Measurements from ENCODE around the gene ZNF652.
"Not testable (repeated sequence)": the region's sequence is repeated elsewhere in the genome, so short reads cannot be mapped to it uniquely, and the experiment has no call there.

The ZNF652 gene

DNA sequence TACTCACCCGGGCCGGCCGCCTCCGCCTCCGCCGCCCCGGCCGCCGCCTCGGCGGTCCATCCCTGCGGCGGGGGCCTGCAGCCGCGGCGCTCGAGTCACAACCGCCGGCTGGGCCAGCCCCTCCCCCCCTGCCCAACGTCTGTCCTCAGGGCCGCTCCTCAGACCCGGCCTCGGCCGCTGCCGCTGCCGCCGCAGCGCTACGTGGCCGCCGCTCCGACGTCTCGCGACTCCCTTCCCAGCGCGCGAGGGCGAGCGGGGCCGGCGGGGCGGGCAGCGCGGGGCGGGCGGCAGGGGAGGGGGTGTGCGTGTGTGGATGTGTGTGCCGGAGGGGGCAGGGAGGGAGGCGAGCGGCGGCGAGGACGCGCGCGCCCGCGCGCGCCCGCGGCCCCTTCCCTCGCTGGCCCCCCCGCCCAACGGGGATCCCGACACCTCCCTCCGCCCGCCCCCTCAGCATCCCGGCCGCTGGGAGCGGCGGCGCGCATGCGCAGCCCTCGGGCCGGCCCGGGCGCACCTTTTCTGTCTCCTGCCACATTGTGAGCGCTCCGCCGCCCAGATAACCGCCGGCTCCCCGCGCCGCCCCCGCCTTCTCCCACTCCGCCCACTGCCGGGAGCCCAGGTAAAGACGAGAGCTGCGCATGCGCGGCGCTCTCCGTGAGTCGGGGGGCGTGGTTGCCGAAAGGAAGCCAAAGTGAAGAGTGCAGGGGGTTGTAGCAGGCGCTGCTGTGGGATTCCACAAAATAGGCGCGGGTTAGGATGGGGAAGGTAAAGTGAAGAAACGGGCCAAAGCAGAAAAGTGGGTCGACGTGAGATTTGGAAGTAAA lies at the start of gene ZNF652:
Gene ZNF652 (minus strand): TSS at position 349 of the 821 bp plus-strand sequence. CDS start 44,525 bp downstream, outside the sequence.
- peak; percentile 96 for DNase-seq

DNA sequence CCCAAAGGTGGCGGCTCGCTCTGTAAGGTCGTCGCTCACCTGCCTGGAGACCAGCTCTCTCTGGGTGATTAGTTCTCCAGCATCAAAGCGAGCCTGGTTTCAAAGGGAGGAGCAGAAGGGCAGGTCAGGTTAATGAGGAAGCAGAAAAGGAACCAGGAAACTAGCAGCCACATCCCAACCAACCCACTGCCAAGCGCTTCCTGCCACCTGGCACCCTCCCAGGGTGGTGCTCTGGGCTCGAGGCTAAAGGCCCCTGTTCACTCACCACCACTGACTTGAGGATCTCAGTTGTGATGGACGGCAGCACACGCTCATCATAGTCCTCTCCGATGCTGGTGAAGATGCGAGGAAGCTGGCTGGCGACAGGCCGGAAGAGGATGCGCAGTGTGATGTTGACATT lies 47.0 kb upstream of the ZNF652 start:
- DNase-seq, result no peak

DNA sequence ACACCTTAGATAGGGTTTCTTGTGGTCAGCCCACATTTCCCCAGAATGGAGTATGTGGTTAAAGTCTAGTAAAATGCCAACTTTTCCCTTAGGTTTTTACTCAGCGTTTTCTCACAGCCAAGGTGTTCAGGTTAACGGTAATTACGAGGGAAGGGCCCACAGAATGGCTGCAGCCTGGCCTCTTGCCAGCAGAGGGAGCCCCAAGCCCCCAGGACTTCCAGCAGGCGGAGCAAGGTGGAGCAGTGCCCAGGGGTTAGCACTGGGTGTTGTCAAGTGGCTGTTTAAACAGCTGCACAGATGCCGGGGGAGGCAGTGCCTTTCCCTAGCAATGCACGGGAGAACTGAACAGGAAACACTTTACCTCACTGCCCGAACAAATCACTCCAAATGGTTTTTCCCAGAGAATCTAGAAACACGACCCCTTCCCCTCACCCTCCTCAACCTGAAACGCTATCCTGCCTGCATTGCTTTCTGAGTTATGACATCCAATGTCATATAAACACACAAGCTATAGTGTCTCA lies 46.0 kb upstream of the ZNF652 start:
- peak; percentile 89 for DNase-seq

DNA sequence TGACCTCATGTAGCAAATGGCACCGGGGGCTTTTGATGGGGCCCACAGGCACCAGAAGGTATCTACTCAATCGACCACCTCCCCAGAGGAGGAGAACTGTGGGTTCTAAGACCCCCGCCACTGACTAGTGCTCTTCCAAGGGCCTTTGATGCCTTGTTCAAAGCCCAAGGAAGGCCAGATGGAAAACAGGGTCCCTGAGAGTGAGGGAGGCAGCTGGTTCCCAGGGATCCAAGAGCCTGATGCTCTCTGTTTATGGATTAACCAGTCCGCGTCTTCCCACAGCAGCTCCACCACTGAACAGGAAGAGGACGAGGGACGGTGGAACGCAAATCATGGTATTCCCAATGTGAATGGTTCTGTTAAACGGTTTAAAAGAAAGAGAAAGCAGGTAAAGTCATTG lies 45.0 kb upstream of the ZNF652 start:
- DNase-seq, result no peak

DNA sequence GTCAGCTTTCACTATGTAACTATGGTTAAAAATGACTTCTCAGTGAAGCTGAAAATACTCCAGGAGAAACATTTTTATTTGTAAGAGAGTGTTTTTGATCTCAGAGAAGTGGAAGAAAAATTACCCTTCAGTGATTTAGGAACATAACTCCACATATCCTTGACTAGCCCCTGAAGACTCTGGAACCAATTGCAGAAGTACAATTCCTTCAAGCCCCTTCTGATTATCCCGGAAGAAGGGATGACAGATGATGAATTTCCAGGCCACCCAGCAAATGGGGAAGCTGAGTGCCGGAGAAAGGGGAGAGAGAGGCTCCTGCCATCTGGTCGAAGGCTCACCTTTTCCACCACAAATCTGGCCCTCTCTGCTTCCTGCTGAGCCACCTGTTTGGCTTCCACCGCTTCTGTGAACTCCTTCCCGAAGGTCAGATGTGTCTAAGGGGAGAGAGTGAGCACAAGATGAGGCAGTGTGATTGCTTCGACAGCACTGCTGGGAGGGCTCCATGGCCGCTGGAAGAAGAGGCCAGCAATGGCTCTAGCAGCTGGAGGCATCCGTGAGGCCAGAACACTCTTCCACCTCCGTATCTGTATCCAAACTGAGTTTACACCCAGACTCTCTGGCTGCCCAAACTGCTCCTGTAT lies 44.5 kb upstream of the ZNF652 start:
- no peak for DNase-seq

DNA sequence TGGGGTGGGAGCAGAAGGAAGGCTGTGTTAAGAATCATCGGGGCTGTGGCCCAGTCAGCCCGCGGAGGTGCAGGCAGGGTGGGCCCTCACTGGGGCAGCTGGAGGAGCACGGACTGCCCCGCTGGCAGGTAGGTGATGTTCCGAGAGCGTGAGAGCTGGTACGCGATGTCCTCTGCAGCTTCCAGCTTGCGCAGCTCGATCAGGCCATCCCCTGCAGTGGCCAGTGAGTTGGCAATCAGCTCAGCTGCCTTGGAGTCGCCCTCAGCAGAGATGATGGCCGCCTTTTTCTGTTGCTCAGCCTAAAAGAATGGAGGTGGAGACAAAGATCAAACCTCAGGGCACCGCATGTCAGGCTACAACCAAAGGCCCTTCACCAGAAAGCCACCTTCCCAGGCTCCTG lies 42.9 kb upstream of the ZNF652 start:
- DNase-seq, result no peak

DNA sequence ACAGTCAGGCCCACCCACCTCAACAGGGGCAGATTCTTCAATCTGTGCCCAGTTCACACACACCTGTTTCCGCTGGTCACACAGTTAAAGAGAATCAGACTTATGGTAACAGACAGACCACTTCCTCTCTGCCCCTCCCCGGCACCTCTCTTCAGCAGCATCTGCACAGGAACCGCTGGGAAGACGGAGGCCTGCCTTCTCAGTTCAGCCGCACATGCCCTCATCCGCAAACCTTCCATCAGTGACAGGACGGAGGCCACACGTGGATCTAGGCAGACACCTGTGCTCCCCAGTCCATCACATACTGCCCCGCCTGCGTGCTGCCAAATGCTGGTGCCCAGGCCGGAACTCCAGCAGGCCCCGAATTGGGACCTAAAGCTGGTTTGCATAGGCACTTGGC lies 42.3 kb upstream of the ZNF652 start:
- no peak for DNase-seq

DNA sequence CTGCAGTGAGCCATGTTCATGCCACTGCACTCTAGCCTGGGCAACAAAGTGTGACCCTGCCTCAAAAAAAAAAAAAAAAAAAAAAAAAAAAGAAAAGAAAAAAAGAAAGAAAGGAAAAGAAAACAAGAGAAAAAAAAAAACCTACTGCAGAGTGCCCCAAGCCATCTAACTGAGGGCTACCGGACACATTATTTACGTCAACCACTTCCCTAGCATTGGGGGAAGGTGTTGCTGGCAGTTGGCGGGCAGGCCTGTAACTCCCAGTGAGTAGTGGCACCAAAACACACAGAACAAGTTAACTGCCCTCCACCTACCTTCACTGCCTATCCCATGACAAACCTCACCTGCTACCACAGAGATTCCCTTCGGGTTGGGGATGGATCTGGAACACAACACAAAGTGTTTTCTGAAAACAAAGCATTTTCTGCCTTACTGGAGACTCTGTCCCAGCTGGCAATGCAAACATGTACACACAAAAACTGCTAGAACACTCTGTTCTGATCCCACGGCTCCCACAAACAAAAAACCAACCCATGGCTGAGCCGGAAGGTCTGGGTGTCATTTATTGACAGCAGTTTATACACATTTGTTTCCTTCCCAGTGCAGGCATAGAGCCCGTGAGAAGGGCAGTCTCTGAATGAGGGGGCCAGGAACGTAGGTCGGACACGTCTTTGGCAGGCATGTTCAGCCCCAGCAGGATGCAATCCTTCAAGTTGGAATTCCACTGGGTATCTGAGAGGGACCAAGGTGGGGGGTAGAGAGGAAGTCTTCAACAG lies 41.7 kb upstream of the ZNF652 start:
- DNase-seq, result no peak

DNA sequence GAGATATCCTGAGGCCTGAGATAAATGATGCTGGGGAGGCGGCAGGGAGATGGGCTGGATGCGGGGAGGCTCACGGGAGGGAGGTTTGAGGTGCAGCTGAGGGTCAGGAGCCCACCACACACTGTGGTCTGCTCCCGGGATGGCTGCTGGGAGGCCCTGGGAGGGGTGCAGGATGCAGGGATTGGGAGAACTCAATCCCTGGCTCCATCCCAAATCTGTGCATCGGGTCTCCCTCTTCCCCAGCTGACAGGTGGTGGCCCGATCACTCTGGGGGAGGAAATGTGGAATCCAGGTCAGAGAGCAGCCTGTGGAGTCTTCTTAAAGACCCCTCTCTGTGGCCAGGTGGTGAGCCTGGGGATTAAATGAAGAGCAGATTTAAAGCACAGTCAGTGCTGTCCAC lies 40.7 kb upstream of the ZNF652 start:
- no peak for DNase-seq

DNA sequence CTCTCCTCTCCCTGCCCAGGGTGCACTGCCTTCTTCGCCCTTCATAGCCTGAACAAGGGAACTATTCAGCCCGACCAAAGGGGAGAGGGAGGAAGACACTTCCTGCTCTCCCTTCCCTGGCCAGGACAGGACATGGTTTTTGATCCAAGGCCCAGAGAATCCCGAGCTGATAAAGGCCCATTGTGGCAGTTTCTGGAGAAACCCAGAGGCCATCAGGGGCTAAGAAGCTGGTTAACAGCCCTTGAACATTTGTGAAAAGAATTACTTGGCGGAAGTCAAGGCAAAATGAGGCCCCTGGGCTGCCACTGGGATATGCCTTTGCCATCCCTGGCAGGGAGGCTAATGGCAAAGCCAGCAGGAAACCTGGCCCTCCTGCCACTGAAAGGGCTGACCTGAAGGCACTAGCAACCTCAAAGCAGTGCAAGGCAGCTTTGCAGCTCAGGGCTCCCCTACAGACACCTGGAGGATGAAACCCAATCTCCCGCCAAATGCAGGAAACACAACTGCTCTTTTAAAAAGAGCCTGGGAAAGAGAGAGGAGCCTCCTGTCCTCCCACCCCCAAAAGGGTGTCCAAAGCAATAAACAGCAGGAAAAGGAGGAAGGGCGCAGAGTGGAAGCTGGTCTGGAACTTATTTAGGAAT lies 40.0 kb upstream of the ZNF652 start:
- no peak for DNase-seq

DNA sequence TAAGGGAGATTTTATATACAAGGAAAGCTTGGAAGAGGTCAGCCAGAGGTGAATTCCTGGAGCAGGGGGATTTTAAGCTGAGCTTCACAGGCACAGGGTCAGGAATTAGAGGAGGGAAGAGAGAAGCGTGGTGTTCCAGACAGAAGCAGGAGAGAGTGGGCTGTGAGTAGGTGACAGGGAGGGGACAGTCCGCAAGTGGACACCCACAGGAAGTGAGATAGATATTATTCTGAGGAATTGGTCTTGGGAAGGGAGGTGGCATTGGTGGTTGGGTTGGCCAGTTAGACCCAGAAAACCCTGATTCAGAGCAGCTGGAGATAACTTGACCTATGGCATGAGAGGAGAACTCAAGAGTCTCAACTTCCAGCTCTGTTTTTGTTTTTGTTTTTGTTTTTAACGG lies 37.9 kb upstream of the ZNF652 start:
- DNase-seq, result no peak

DNA sequence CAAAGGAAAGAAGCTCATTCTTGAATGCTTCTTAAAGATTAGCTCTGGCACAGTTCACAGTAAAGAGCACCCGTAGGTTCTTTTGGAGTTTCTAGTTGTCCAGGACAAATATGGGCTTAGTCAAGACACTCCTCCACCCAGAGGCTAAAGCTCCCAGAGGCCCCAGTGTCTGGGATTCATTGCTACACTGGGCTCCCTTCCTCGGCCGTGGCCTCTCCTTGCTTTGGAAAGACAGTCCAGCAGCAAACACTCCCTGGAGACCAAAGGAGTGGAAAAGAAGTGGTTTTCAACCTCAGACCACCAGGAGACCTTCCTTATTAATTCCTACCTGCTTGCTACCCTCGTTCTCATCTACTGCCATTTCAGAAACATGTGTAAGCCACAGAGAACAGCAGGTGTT lies 35.5 kb upstream of the ZNF652 start:
- no peak for DNase-seq

DNA sequence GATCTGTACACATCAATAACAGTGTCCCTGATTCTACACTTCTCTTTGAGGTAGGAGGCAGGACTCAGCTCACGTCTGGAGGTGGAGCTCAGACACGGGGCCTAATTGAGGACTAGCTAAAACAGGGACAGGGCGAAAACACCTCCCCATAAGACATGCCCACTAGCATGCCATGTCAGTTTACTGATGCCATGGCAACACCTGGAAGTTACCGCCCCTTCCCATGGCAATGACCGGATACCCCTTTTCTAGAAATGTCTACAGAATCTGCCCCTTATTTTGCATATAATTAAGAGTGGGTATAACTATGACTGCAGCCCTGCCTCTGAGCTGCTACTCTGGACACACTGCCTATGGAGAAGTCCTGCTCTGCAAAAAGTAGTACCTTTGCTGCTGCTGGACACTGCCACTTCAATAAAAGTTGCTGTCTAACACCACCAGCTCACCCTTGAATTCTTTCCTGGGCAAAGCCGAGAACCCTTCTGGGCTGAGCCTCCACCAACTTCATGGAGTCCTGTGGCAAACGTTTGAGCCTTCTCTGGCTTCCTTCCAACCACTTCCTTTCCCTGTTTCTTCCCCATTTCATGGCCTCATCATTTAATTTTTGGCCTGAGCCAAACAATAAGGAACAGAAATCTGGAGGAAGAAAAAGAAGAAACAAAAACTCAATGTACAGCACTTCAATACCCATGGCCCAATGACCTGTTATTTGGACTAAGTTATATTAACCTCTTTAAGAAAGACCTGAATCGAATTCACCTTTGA lies 31.6 kb upstream of the ZNF652 start:
- no peak for DNase-seq

DNA sequence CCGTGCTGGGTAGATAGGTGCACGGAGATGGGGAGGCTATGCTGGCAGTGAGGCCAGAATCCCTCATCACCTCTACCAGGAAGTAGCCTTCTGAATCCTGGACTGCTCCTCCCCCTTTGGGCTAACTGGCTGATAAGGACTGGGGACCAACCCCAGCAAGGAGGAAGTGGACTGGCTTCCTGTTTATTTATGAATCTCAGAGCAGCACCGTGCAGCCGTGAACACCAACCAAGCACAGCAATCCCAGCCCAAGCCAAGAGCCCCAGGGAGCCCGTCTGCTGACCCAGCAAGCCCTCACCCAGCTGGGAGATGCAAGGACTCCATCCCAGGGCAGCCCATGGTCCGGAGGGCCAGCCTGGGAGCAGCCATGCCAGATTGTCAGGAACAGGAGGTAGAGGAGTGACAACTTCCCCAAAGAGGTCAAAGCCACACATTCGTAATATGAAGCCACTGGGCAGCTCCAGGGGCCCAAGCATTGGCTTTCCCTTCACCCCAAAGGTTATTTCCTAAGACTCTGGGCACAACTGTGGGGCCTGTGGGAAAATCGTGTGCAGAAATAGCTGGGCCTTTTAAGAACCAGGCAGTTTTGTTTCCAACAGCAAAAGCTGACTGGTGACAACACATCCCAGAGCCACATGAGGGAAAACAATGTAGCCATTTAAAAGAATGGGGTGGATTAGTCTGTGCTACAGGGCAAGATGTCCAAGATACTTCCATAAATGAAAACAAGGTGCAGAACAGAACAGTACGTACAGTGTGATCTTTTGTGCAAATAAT lies 28.7 kb upstream of the ZNF652 start:
- DNase-seq, result no peak

DNA sequence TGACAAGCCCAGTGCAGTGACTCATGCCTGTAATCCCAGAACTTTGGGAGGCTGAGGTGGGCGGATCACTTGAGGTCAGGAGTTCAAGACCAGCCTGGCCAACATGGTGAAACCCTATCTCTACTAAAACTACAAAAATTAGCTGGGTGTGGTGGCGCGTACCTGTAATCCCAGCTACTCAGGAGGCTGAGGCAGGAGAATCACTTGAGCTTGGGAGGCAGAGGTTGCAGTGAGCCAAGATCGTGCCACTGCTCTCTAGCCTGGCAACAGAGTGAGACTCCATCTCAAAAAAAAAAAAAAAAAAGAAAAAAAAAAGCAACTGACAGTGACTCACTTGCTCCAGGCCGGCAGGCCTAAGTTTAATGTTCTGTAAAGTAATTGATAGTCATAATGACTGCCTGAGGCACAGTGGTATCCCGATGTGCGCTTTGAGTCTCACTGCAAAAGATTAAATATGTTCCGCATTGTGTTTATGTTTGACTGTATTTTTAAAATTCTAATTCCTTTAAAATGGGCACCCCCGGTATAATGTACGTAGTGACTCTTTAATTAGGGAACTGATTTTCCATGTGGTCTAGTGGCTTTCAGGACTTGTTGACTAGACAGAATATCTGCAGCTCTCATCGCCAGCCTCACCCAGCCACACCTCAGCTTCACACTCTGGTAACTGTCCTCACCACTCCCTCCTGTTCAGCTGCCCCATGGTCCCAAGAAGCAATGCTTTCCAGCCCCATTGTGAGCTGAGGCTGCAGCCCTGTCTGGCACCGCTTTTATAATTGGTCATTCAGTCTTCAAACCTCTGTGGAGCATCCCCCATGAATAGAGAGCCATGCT lies 27.7 kb upstream of the ZNF652 start:
- not testable (repeated sequence) for DNase-seq

DNA sequence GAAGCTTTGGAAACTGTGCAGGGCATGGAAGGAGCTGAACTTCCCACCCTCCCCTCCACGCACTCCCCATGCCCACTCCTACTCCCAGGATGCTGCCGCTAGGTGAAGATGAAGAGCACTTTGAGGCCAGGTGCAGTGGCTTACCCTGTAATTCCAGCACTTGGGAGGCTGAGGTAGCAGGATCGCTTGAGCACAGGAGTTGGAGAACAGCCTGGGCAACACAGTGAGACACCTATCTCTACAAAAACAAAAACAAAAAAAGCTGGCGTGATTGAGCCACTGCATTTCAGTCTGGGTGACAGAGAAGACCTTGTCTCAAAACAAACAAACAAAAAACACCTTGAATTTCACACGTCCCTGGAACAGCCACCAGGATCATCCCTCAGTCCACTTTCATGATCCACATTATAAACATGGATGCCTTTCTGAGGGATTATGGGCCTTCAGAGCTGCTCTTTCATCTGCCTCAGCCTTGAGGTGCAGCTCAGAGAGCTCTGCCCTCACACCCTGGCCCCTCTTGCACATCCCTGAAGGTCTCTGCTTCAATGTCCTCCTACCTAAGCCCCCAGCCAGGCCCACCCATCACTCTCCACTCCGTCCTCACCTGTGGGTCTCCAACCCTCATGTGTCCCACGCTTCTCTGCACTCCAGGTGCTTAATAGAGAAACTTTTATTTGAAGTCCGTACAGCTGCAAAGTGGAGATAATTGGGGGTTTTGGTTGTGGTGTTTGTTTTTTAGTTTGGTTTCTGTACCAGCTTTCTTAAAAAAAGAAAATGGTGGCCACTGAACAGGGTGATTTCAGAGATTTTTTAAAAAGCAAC lies 26.9 kb upstream of the ZNF652 start:
- no peak for DNase-seq

DNA sequence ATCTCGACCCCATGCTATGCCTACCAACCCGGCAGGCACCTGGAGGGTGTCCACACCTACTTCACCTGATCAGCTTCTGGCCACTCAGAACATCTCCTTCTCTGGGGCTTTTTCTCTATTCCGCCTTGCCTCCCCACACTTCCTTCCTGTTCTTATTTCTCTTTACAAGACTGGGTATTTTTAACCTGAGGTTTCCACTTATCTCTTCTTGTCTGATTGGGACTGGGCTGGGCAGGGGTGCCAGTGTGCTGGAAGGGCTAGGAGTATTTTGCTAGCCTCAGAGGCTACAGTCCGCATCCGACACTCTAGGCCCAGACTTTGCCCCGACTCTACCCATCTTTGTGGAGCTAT lies 26.2 kb upstream of the ZNF652 start:
- no peak for DNase-seq

DNA sequence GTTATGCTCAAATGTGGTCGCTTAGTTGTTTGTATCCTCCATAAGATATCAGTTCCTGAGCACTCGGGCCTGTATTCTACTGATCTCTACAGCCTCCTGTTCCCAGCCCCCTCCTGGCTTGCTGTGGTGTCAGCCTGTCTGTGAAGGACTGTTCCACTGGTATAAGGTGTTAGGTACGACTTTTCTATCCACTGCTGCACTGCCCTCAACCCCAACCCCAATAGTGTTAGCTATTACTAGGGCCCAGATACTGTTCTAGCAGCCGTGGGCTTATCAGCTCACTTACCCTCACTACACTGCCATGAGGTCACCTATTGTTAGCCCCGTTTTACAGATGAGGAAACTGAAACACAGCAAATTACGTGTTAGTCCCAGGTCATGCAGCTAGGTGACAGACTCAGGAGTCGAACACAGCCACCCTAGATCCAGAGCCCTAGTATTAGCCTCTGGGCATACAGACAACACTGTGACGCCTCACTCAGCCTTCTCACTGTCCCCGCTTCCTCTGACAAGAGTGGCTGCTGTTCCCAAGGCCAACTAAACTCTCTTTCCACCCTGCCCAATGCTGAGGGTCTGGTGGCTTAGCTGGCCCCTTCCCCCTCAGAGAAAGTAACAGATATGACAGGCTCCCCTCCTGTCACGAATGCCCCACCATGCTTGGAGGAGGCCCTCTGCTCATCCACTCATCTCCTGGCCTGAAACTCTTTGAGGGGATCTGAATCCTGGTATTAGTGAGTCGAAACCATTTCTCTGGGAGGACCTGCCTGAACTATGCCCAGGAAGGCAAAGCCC lies 25.6 kb upstream of the ZNF652 start:
- no peak for DNase-seq

DNA sequence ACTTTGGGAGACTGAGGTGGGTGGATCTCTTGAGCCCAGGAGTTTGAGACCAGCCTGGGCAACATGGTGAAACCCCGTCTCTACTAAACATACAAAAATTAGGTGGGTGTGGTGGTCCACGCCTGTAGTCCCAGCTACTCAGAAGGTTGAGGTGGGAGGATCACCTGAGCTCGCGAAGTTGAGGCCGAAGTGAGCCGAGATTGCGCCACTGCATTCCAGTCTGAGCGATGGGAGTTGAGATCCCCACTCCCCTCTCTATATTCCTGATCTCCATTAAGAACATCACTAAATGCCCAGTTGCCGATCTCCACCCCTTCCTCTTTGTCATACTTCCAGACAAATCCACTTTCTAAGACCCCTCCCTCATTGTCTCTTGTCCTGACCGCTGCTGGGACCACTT lies 24.3 kb upstream of the ZNF652 start:
- DNase-seq, result no peak

All from activated T-cell treated with anti-CD3 and anti-CD28 coated beads, Interleukin-2, amount 50 U/mL, for 1 hour (primary cell).